OCI-LY7 (cell line): ENCODE data around the gene IGF1. TPM values are rescaled to one million over a fixed set of nuclear protein-coding genes. Genes with fewer than 3 reads are reported as not detected.

Experiments
- BruUV-seq: library from RNA; stranded (reverse); fragments of 400-500 nt; replicated peaks from 2 replicates; lab custom pipeline; 2021; lab: Mats Ljungman, UMichigan
- CTCF ChIA-PET: fragments of 300-600 bp; sonication (Branson Sonifier 250); formaldehyde crosslinking; loops from one replicate; lab custom pipeline; 2022; ENCODE audit warnings: antibody characterized with exemption; ENCODE audit not compliant: unreplicated experiment; lab: Charles Lee
- POLR2A ChIA-PET: fragments of 300-600 bp; sonication (Branson Sonifier 250); formaldehyde crosslinking; loops from one replicate; lab custom pipeline; 2022; ENCODE audit warnings: antibody characterized with exemption; lab: Charles Lee
- DNase-seq: peaks from one replicate; pipeline ENCODE4 v3.0.0-alpha.2; 2015; ENCODE audit warnings: low spot score
- H2AFZ ChIP-seq: fragments of 200-600 bp; sonication (generic), shearing (Covaris generic); 2 replicates; pipeline ENCODE4 v1.6.1; 2014; ENCODE audit warnings: mild to moderate bottlenecking, antibody characterized with exemption, low read length, moderate library complexity
- H3K27ac ChIP-seq: fragments of 200-600 bp; sonication (generic); 2 replicates; pipeline ENCODE4 v1.5.1; 2014; ENCODE audit warnings: mixed run types, low read depth, mild to moderate bottlenecking, moderate library complexity, low read length, inconsistent platforms; ENCODE audit not compliant: poor library complexity, severe bottlenecking
- H3K36me3 ChIP-seq: fragments of 200-600 bp; sonication (generic); 2 replicates; pipeline ENCODE4 v1.6.1; 2014; ENCODE audit warnings: mild to moderate bottlenecking, antibody characterized with exemption, low read length, moderate library complexity, mixed read lengths; ENCODE audit not compliant: insufficient read depth
- H3K4me1 ChIP-seq: fragments of 200-600 bp; sonication (generic); 2 replicates; pipeline ENCODE4 v1.5.1; 2014; ENCODE audit warnings: mild to moderate bottlenecking, low read length; ENCODE audit not compliant: insufficient read depth, poor library complexity, severe bottlenecking
- H3K4me2 ChIP-seq: fragments of 200-600 bp; sonication (generic); 2 replicates; pipeline ENCODE4 v1.6.1; 2014; ENCODE audit warnings: mild to moderate bottlenecking, low read length
- H3K4me3 ChIP-seq: fragments of 200-600 bp; sonication (generic); 2 replicates; pipeline ENCODE4 v1.5.1; 2014; ENCODE audit warnings: mild to moderate bottlenecking, low read depth, low read length; ENCODE audit not compliant: poor library complexity, severe bottlenecking
- H3K79me2 ChIP-seq: fragments of 200-600 bp; sonication (generic); 2 replicates; pipeline ENCODE4 v1.6.1; 2016; ENCODE audit warnings: low read depth, mild to moderate bottlenecking, low read length, moderate library complexity, mixed read lengths; ENCODE audit not compliant: insufficient read depth
- H3K9me2 ChIP-seq: fragments of 200-600 bp; sonication (generic); 2 replicates; pipeline ENCODE4 v1.6.1; 2016; ENCODE audit warnings: mild to moderate bottlenecking, low read length, mixed read lengths; ENCODE audit not compliant: insufficient read depth
- H3K9me3 ChIP-seq: fragments of 200-600 bp; sonication (generic); 2 replicates; pipeline ENCODE4 v1.6.1; 2014; ENCODE audit warnings: mild to moderate bottlenecking, mixed run types, low read length, mixed read lengths
- H4K20me1 ChIP-seq: fragments of 200-600 bp; sonication (generic); 2 replicates; pipeline ENCODE4 v1.6.1; 2014; ENCODE audit warnings: mild to moderate bottlenecking, antibody characterized with exemption, low read length, moderate library complexity, mixed read lengths; ENCODE audit not compliant: insufficient read depth
- EZH2phosphoT487 ChIP-seq: fragments of 200-600 bp; sonication (generic); IDR thresholded peaks from 2 replicates; pipeline ENCODE4 v1.6.1; 2018; ENCODE audit warnings: low read depth, borderline replicate concordance, mild to moderate bottlenecking, mixed run types, antibody characterized with exemption, low read length, moderate library complexity, mixed read lengths
- intact Hi-C: fragments of 100-400 bp; cut with micrococcal nuclease; formaldehyde crosslinking; loops from one replicate; pipeline ENCODE4 v1.10.0; 2022; ENCODE audit not compliant: unreplicated experiment
- total RNA-seq, 2 experiments: library from RNA; depleted of rRNA in 1 of 2; stranded (reverse); fragments of >200 nt in 1 of 2; shearing (Covaris generic) in 1 of 2; gene quantifications; 2 replicates each; pipeline ENCODE4 v1.2.3, GENCODE V29; 2014 to 2022
- TF ChIP-seq, protein P1 (sequence below): fragments of 200-600 bp; sonication (generic); conservative IDR thresholded peaks from 2 replicates; pipeline ENCODE4 v1.5.1; 2014; ENCODE audit warnings: mild to moderate bottlenecking, antibody characterized with exemption, low read length, moderate library complexity, mixed read lengths

IGF1 gene
- total RNA-seq, 2 experiments from 2014 or later = not detected

DNA sequence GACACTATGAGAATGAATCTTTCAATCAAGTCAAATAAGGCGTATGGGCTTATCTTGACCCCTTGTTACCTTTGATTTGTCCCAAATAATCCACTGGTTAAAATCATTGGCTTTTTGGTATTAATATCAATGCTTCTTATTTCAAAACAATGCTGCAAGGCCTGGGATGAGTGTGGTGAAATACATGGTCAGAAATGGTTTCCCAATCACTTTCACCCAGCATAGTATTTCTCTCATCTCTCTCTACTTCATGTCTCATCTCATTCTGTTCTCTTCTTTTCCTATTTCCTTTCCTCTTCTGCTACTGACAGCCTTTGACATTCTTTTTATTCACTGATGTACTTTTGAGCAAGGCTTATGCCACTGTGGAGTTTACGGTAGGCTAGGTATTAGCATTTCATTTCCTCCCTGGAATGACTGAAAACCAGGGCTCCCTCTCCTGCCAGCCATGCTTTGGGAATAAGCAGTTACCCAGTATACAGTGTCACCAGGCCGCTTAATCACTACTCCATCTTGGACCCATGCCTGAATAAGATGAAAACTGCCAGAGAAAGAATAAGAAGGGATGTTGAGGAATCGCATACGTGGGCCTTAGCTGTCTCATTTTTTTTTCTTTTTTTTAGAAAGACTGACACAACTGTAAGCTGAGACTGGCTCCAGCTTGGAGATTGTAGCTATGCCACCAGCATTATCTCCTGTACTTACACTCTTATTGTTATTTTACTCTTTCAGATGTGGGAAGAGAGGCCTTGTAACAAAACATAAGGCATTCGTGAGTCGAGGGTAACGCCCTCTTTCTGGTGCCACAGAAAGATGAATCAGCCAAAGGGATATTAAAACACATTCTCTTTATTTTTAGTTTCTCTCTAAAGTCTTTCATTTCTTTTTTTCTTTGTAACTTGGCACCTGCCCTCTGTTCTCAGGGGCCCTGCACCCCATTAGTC, 53.5 kb downstream of the IGF1 start:
- Histone ChIP-seq H3K4me2 (no peak overlapping the region), H2AFZ (no peak overlapping the region), H3K9me2 (no peaks in the 10 kb centered on the region), H3K27ac (no peak overlapping the region), H3K4me3 (no peak overlapping the region), H3K4me1 (no peaks in the 10 kb centered on the region), H3K36me3 (no peaks in the 10 kb centered on the region), H3K79me2 (no peaks in the 10 kb centered on the region), H3K9me3 (no peaks in the 10 kb centered on the region), H4K20me1 (no peaks in the 10 kb centered on the region)
- ChIA-PET CTCF (no interaction called here), POLR2A (interaction anchor here (0.7 kb wide), 1 partner anchor 17 kb away, joined by 4 read pairs; no protein-coding TSS in a partner anchor)
- TF ChIP-seq EZH2phosphoT487 = no peak
- TF ChIP-seq, protein P1, sequence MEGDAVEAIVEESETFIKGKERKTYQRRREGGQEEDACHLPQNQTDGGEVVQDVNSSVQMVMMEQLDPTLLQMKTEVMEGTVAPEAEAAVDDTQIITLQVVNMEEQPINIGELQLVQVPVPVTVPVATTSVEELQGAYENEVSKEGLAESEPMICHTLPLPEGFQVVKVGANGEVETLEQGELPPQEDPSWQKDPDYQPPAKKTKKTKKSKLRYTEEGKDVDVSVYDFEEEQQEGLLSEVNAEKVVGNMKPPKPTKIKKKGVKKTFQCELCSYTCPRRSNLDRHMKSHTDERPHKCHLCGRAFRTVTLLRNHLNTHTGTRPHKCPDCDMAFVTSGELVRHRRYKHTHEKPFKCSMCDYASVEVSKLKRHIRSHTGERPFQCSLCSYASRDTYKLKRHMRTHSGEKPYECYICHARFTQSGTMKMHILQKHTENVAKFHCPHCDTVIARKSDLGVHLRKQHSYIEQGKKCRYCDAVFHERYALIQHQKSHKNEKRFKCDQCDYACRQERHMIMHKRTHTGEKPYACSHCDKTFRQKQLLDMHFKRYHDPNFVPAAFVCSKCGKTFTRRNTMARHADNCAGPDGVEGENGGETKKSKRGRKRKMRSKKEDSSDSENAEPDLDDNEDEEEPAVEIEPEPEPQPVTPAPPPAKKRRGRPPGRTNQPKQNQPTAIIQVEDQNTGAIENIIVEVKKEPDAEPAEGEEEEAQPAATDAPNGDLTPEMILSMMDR = no peak
- intact Hi-C loops = no loop called here
- BruUV-seq = no TSS peak
- no peak for DNase-seq

DNA sequence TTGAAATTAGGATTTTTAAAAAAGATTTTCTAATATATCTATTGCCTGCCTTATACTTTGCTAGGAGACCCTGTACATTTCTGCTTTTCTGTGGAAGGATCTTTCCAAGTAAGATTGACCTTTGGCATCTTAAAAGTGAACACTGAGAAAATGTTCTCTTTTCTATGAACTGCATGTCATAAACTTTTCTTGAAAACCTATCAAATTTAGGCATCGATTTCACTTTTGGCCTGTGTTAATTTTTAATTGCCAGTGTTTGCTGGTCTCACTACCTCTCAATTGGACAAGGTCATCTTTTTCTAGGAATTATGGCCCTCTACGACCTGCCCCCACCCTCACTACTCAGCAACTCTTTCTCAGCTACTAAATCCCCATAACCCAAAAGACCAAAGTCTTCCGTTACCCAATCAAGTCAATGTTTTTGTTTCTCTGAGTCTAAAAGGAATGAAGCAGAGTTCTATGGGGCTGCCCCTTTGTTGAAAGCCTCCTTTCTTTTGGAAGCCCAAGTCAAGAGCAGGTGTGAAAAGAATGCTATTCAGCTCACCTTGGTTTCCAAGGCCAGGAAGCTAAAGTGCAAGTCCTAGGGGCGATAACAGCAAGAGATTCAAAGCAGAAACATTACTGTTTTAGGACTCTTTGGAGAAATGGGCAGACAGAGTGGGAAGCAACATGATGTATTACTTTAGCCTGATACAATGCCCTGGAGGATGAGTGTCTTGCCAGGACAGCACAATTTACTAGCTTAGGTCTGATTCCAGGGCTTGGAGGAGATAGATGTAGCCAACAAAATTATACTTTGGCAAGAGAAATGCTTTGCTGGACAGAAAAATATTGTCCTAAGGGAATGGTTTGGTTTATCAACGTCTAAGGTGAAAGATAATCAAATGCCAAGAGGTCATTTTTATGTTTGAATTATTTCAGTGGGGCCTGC, 55.0 kb downstream of the IGF1 start:
- H3K4me1 ChIP-seq = no peaks in the 10 kb centered on the region
- no peak for DNase-seq
- no peak overlapping the region for H3K4me2 ChIP-seq
- BruUV-seq = no TSS peak
- intact Hi-C loops = no loop called here
- TF ChIP-seq EZH2phosphoT487 = no peak
- TF ChIP-seq, protein P1 = no peak
- ChIA-PET POLR2A (no interaction called here), CTCF (no interaction called here)
- no peaks in the 10 kb centered on the region for H3K9me2 ChIP-seq
- no peak overlapping the region for H2AFZ ChIP-seq
- H3K36me3 ChIP-seq = no peaks in the 10 kb centered on the region
- no peaks in the 10 kb centered on the region for H3K9me3 ChIP-seq
- H3K4me3 ChIP-seq = no peak overlapping the region
- no peaks in the 10 kb centered on the region for H3K79me2 ChIP-seq
- H3K27ac ChIP-seq = no peak overlapping the region
- no peaks in the 10 kb centered on the region for H4K20me1 ChIP-seq
